Esophagus squamous epithelium (tissue), 4 donors: ENCODE data around the gene SELENBP1.

Experiments
- POLR2A ChIP-seq, 4 donors: fragments of 450-650 bp; IDR thresholded peaks; one replicate each; pipeline ENCODE4 v1.6.1; 2017; ENCODE audit warnings: antibody characterized with exemption in 4 of 4, mild to moderate bottlenecking in 4 of 4, moderate library complexity in 3 of 4
- TF ChIP-seq, protein P1 (sequence below), 6 experiments: fragments of 450-650 bp in 4 of 6; fragments of 200-600 bp in 2 of 6; sonication (generic) in 2 of 6; IDR thresholded peaks; one replicate each; pipeline ENCODE4 v1.5.1; 2016 to 2019; ENCODE audit warnings: antibody characterized with exemption in 6 of 6, mild to moderate bottlenecking in 4 of 6, moderate library complexity in 4 of 6

- no peak for TF ChIP-seq POLR2A (IDR thresholded peaks at IDR 0.05)
- TF ChIP-seq, protein P1, sequence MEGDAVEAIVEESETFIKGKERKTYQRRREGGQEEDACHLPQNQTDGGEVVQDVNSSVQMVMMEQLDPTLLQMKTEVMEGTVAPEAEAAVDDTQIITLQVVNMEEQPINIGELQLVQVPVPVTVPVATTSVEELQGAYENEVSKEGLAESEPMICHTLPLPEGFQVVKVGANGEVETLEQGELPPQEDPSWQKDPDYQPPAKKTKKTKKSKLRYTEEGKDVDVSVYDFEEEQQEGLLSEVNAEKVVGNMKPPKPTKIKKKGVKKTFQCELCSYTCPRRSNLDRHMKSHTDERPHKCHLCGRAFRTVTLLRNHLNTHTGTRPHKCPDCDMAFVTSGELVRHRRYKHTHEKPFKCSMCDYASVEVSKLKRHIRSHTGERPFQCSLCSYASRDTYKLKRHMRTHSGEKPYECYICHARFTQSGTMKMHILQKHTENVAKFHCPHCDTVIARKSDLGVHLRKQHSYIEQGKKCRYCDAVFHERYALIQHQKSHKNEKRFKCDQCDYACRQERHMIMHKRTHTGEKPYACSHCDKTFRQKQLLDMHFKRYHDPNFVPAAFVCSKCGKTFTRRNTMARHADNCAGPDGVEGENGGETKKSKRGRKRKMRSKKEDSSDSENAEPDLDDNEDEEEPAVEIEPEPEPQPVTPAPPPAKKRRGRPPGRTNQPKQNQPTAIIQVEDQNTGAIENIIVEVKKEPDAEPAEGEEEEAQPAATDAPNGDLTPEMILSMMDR (IDR thresholded peaks at IDR 0.05): no peak
Observed at GRCh38 chr1:151401125-151401788, 28.8 kb upstream of the SELENBP1 start.
